HepG2 (cell line): ENCODE data around the gene UNC5C. TPM values are rescaled to one million over a fixed set of nuclear protein-coding genes. Genes with fewer than 3 reads are reported as not detected.

Experiments
- ATAC-seq: fragments of 200-7000 bp; cut with Tn5 transposase; 3 replicates; pipeline ENCODE4 v1.9.1; 2020; ENCODE audit warnings: mild to moderate bottlenecking, moderate library complexity
- BruUV-seq: library from RNA; stranded (reverse); fragments of 400-500 nt; replicated peaks from 2 replicates; lab custom pipeline; 2021; lab: Mats Ljungman, UMichigan
- CTCF ChIA-PET: fragments of 300-600 bp; formaldehyde crosslinking; extraction: SDS; loops from one replicate; lab custom pipeline; 2021; ENCODE audit warnings: low total read pairs, inconsistent platforms, low intra/inter-chr PET ratio; lab: Yijun Ruan, JAX
- POLR2A ChIA-PET: fragments of 350-600 bp; sonication (Branson Sonifier 250); formaldehyde crosslinking; loops from one replicate; lab custom pipeline; 2020; ENCODE audit warnings: antibody characterized with exemption, inconsistent platforms; lab: Yijun Ruan, JAX
- DNase-seq: peaks from one replicate; pipeline ENCODE4 v3.0.0-alpha.2; 2015; ENCODE audit warnings: low spot score
- FAIRE-seq: peaks from 3 replicates; lab custom pipeline; 2011; peaks lifted over from hg19 to GRCh38; lab: Jason Lieb, UNC
- H2AFZ ChIP-seq: one replicate; pipeline ENCODE4 v1.6.1; 2011; ENCODE audit warnings: low read length, inconsistent platforms
- H3K27ac ChIP-seq: fragments of 300-600 bp; 3 replicates; pipeline ENCODE4 v1.8.0; 2011; ENCODE audit warnings: mixed run types, mild to moderate bottlenecking, mixed read lengths, low read length, inconsistent platforms; ENCODE audit not compliant: insufficient read depth; ENCODE audit errors: extremely low read length
- H3K27me3 ChIP-seq, 2 experiments: fragments of 200-600 bp in 1 of 2; 2 replicates in 1 of 2; 3 replicates in 1 of 2; pipeline versions ENCODE4 v1.6.0 to v1.8.0; 2011; ENCODE audit warnings: low read length in 2 of 2, mild to moderate bottlenecking in 2 of 2, moderate library complexity in 2 of 2, inconsistent platforms in 1 of 2; ENCODE audit not compliant: insufficient read depth in 2 of 2, control insufficient read depth in 1 of 2
- H3K36me3 ChIP-seq, 2 experiments: fragments of 200-600 bp in 1 of 2; replicated peaks in 1 of 2; 2 replicates in 1 of 2; 3 replicates in 1 of 2; pipeline versions ENCODE4 v1.5.1 to v1.8.0; 2011; ENCODE audit warnings: low read length in 2 of 2, inconsistent platforms in 1 of 2; ENCODE audit not compliant: insufficient read depth in 2 of 2, control insufficient read depth in 1 of 2
- H3K4me1 ChIP-seq: 2 replicates; pipeline ENCODE4 v1.5.1; 2012; ENCODE audit warnings: low read length, inconsistent platforms; ENCODE audit not compliant: insufficient read depth
- H3K4me2 ChIP-seq: 2 replicates; pipeline ENCODE4 v1.6.0; 2011; ENCODE audit warnings: low read depth, low read length, inconsistent platforms
- H3K4me3 ChIP-seq, 3 experiments: fragments of 200-600 bp in 1 of 3; sonication (generic), shearing (Covaris generic) in 1 of 3; replicated peaks in 1 of 3; 2 replicates each; pipeline ENCODE4 v1.5.1; 2011 to 2016; ENCODE audit warnings: low read length in 3 of 3, inconsistent platforms in 2 of 3, low read depth in 2 of 3, mild to moderate bottlenecking in 2 of 3, control low read depth in 1 of 3, mixed read lengths in 1 of 3; ENCODE audit not compliant: insufficient read depth in 1 of 3
- H3K79me2 ChIP-seq: one replicate; pipeline ENCODE4 v1.6.1; 2011; ENCODE audit warnings: low read length, inconsistent platforms; ENCODE audit not compliant: insufficient read depth
- H3K9ac ChIP-seq: 2 replicates; pipeline ENCODE4 v1.6.0; 2011; ENCODE audit warnings: mild to moderate bottlenecking, low read depth, low read length, inconsistent platforms; ENCODE audit not compliant: insufficient read depth
- H3K9me3 ChIP-seq: 2 replicates; pipeline ENCODE4 v1.5.1; 2012; ENCODE audit warnings: mild to moderate bottlenecking, low read length
- H4K20me1 ChIP-seq: 2 replicates; pipeline ENCODE4 v1.6.0; 2011; ENCODE audit warnings: inconsistent platforms, mild to moderate bottlenecking, low read length, moderate library complexity; ENCODE audit not compliant: insufficient read depth
- CBX1 ChIP-seq: IDR thresholded peaks from one replicate; pipeline ENCODE4 v1.6.1; 2016; ENCODE audit warnings: antibody characterized with exemption, low read depth
- FOXP1 ChIP-seq, 2 experiments: fragments of 450-650 bp in 1 of 2; IDR thresholded peaks; 2 replicates each; pipeline ENCODE4 v1.6.1; 2017 to 2018; ENCODE audit warnings: antibody characterized with exemption in 1 of 2
- HNF4G ChIP-seq, 2 experiments: sonication (generic) in 1 of 2; formaldehyde crosslinking in 1 of 2; IDR thresholded peaks; 2 replicates each; pipeline versions ENCODE4 v1.4.0 to v1.6.1; 2011 to 2020; ENCODE audit warnings: borderline replicate concordance in 2 of 2, low read depth in 2 of 2, mild to moderate bottlenecking in 2 of 2, low read length in 1 of 2, missing genetic modification reagents in 1 of 2, moderate library complexity in 1 of 2
- KDM2A ChIP-seq: sonication (generic); formaldehyde crosslinking; IDR thresholded peaks from 2 replicates; pipeline ENCODE4 v1.4.0; 2020; ENCODE audit warnings: low read depth, missing genetic modification reagents, borderline replicate concordance
- MAFK ChIP-seq, 2 experiments: IDR thresholded peaks in 1 of 2; conservative IDR thresholded peaks in 1 of 2; 2 replicates each; pipeline ENCODE4 v1.6.1; 2011; ENCODE audit warnings: improper control_type of control experiment in 2 of 2, low read length in 2 of 2
- SIX4 ChIP-seq: sonication (generic); formaldehyde crosslinking; IDR thresholded peaks from 2 replicates; pipeline ENCODE4 v1.4.0; 2020; ENCODE audit warnings: missing genetic modification reagents
- ZKSCAN5 ChIP-seq: sonication (generic); formaldehyde crosslinking; IDR thresholded peaks from 2 replicates; pipeline ENCODE4 v1.5.1; 2020; ENCODE audit warnings: mild to moderate bottlenecking, missing genetic modification reagents
- ZNF232 ChIP-seq: sonication (generic); formaldehyde crosslinking; IDR thresholded peaks from 2 replicates; pipeline ENCODE4 v1.4.0; 2020; ENCODE audit warnings: missing genetic modification reagents, borderline replicate concordance
- ZNF292 ChIP-seq: sonication (generic); formaldehyde crosslinking; IDR thresholded peaks from 2 replicates; pipeline ENCODE4 v1.8.1; 2022; ENCODE audit warnings: mild to moderate bottlenecking, low read depth, missing genetic modification reagents, borderline replicate concordance
- ZNF557 ChIP-seq: sonication (generic); formaldehyde crosslinking; IDR thresholded peaks from 2 replicates; pipeline ENCODE4 v1.4.0; 2020; ENCODE audit warnings: missing genetic modification reagents
- ZNF570 ChIP-seq: sonication (generic); formaldehyde crosslinking; IDR thresholded peaks from 2 replicates; pipeline ENCODE4 v1.4.0; 2020; ENCODE audit warnings: mild to moderate bottlenecking, missing genetic modification reagents, borderline replicate concordance
- ZNF614 ChIP-seq: IDR thresholded peaks from 2 replicates; pipeline ENCODE4 v1.6.1; 2018; ENCODE audit warnings: missing biosample characterization, missing genetic modification reagents, inconsistent platforms, borderline replicate concordance
- ZNF781 ChIP-seq: sonication (generic); formaldehyde crosslinking; IDR thresholded peaks from 2 replicates; pipeline ENCODE4 v1.5.1; 2020; ENCODE audit warnings: borderline replicate concordance, mild to moderate bottlenecking, missing genetic modification reagents; ENCODE audit errors: not compliant biosample characterization
- WGBS: methylation state at CpG from one replicate; pipeline ENCODE4 v1.1.6; 2017; ENCODE audit warnings: low lambda C conversion rate; 5-methylcytosine and 5-hydroxymethylcytosine counted together
- in situ Hi-C: cut with HindIII; loops from 2 replicates; pipeline ENCODE4 v1.10.0; 2017; ENCODE audit warnings: low pct_unique_long_range_greater_than_20kb; ENCODE audit not compliant: extremely low pct_ligation_motif_present
- intact Hi-C: fragments of 100-400 bp; cut with micrococcal nuclease; formaldehyde crosslinking; loops from one replicate; pipeline ENCODE4 v1.10.0; 2022; ENCODE audit not compliant: unreplicated experiment
- polyA plus RNA-seq, 8 experiments: library from polyadenylated mRNA; depleted of rRNA in 3 of 8; stranded (reverse) in 7 of 8; unstranded in 1 of 8; fragments of >200 nt; fragmentation: Illumina TruSeq in 4 of 8; extraction: Trizol in 4 of 8; gene quantifications; 2 replicates each; pipeline versions ENCODE4 v1.2.1 to v1.2.3, GENCODE V29; 2011 to 2016; ENCODE audit warnings: low read depth in 4 of 8, missing spikeins in 1 of 8, mixed read lengths in 1 of 8; ENCODE audit not compliant: insufficient read depth in 1 of 8
- total RNA-seq, 5 experiments: library from RNA; depleted of rRNA; stranded (reverse); fragments of >200 nt; fragmentation: Illumina TruSeq; extraction: Trizol; gene quantifications; 2 replicates each; pipeline ENCODE4 v1.2.3, GENCODE V29; 2016; ENCODE audit warnings: low read depth in 1 of 5
- TF ChIP-seq, protein P1 (sequence below): sonication (generic); formaldehyde crosslinking; IDR thresholded peaks from 2 replicates; pipeline ENCODE4 v1.8.0; 2022; ENCODE audit warnings: low read depth, missing genetic modification reagents
- TF ChIP-seq, protein P2 (sequence below): IDR thresholded peaks from 2 replicates; pipeline ENCODE4 v1.6.1; 2016; ENCODE audit warnings: control low read depth

UNC5C gene
- total and polyA plus RNA-seq, 2 of the 13 experiments (the other 11 are each of a cell fraction or from before 2014, with no cell fraction given): not detected

DNA sequence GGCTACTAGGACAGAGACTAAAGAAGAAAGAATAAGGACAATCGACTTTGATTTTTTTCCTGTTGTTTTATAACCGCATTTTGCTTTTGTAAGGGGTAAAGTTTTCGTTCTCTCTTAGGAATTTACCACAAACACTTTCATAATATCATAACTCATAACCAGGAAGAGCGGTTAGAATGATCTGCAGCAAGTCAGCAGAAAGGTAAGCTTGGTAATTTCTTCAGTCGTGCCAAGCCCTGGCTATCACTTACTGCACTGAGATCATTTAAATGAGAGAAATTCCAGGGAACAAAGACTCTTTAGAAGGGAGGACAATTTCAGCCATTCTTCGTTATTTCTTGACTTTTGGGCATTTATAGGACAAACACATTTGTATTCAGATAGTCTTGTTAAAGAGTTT, 258.1 kb downstream of the UNC5C start:
- WGBS: 13% methylated on average over 6 of the region's 6 CpGs
- DNase-seq (no peak), ATAC-seq (no peak), FAIRE-seq (no peak)
- ChIA-PET CTCF (no interaction called here), POLR2A (no interaction called here)
- Histone ChIP-seq H3K36me3 (no peaks in the 10 kb centered on the region), H3K9ac (no peak overlapping the region), H3K79me2 (no peaks in the 10 kb centered on the region), H3K9me3 (no peaks in the 10 kb centered on the region), H3K4me1 (no peaks in the 10 kb centered on the region), H3K4me3 (no peak overlapping the region), H4K20me1 (no peaks in the 10 kb centered on the region), H2AFZ (no peak overlapping the region), H3K27ac (no peak overlapping the region), H3K27me3 (no peaks in the 10 kb centered on the region), H3K4me2 (no peak overlapping the region)
- in situ Hi-C loops: no loop called here
- intact Hi-C loops: no loop called here
- TF ChIP-seq HNF4G (IDR thresholded peaks at IDR 0.05; ENCODE audit: borderline replicate concordance, low read depth, low read length) (no peak), HNF4G (CRISPR knock-in tag; IDR thresholded peaks at IDR 0.05; ENCODE audit: borderline replicate concordance, low read depth) (no peak), ZNF292 (CRISPR knock-in tag) (no peak), ZKSCAN5 (CRISPR knock-in tag) (no peak), ZNF614 (CRISPR knock-in tag) (no peak), ZNF781 (CRISPR knock-in tag) (no peak), ZNF570 (CRISPR knock-in tag) (no peak), FOXP1 (IDR thresholded peaks at IDR 0.05) (no peak), FOXP1 (CRISPR knock-in tag; IDR thresholded peaks at IDR 0.05) (no peak), ZNF232 (CRISPR knock-in tag) (no peak), KDM2A (CRISPR knock-in tag) (no peak), ZNF557 (CRISPR knock-in tag) (no peak), SIX4 (CRISPR knock-in tag) (no peak), MAFK (conservative IDR thresholded peaks at IDR 0.05 in 1 of 2, IDR thresholded peaks at IDR 0.05 in 1 of 2; ENCODE audit: low read length in 2 of 2) (no peak), CBX1 (no peak)
- TF ChIP-seq, protein P1, sequence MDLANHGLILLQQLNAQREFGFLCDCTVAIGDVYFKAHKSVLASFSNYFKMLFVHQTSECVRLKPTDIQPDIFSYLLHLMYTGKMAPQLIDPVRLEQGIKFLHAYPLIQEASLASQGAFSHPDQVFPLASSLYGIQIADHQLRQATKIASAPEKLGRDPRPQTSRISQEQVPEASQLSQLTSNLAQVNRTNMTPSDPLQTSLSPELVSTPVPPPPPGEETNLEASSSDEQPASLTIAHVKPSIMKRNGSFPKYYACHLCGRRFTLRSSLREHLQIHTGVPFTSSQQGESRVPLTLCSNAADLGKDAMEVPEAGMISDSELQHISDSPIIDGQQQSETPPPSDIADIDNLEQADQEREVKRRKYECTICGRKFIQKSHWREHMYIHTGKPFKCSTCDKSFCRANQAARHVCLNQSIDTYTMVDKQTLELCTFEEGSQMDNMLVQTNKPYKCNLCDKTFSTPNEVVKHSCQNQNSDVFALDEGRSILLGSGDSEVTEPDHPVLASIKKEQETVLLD (CRISPR knock-in tag): no peak
- TF ChIP-seq, protein P2, sequence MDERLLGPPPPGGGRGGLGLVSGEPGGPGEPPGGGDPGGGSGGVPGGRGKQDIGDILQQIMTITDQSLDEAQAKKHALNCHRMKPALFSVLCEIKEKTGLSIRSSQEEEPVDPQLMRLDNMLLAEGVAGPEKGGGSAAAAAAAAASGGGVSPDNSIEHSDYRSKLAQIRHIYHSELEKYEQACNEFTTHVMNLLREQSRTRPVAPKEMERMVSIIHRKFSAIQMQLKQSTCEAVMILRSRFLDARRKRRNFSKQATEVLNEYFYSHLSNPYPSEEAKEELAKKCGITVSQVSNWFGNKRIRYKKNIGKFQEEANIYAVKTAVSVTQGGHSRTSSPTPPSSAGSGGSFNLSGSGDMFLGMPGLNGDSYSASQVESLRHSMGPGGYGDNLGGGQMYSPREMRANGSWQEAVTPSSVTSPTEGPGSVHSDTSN: no peak
- no TSS peak for BruUV-seq
